ENCODE data around the gene PNLIP. TPM values are rescaled to one million over a fixed set of nuclear protein-coding genes. Genes with fewer than 3 reads are reported as not detected.

Gene PNLIP
- total RNA-seq, 1 donor from 2014 or later: not detected

GRCh38 chr10:116522803-116523381 lies 22.8 kb upstream of the PNLIP start:
- TF ChIP-seq, protein P1, sequence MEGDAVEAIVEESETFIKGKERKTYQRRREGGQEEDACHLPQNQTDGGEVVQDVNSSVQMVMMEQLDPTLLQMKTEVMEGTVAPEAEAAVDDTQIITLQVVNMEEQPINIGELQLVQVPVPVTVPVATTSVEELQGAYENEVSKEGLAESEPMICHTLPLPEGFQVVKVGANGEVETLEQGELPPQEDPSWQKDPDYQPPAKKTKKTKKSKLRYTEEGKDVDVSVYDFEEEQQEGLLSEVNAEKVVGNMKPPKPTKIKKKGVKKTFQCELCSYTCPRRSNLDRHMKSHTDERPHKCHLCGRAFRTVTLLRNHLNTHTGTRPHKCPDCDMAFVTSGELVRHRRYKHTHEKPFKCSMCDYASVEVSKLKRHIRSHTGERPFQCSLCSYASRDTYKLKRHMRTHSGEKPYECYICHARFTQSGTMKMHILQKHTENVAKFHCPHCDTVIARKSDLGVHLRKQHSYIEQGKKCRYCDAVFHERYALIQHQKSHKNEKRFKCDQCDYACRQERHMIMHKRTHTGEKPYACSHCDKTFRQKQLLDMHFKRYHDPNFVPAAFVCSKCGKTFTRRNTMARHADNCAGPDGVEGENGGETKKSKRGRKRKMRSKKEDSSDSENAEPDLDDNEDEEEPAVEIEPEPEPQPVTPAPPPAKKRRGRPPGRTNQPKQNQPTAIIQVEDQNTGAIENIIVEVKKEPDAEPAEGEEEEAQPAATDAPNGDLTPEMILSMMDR (IDR thresholded peaks at IDR 0.05; ENCODE audit: partially characterized antibody, unreplicated experiment): no peak
- Mint-ChIP-seq H3K27me3 (ENCODE audit: unreplicated experiment) (no peaks in the 10 kb centered on the region), H3K27ac (ENCODE audit: unreplicated experiment) (no peak overlapping the region), H3K4me1 (ENCODE audit: low read depth, unreplicated experiment) (no peaks in the 10 kb centered on the region), H3K9me3 (ENCODE audit: unreplicated experiment) (no peaks in the 10 kb centered on the region), H3K36me3 (ENCODE audit: unreplicated experiment) (no peaks in the 10 kb centered on the region), H3K4me3 (ENCODE audit: unreplicated experiment) (no peak overlapping the region)
- DNase-seq: no peak

- TF ChIP-seq, protein P1 (IDR thresholded peaks at IDR 0.05; ENCODE audit: partially characterized antibody, unreplicated experiment): no peak
- Mint-ChIP-seq H3K9me3 (ENCODE audit: unreplicated experiment) (no peaks in the 10 kb centered on the region), H3K4me1 (ENCODE audit: low read depth, unreplicated experiment) (no peaks in the 10 kb centered on the region), H3K4me3 (ENCODE audit: unreplicated experiment) (no peak overlapping the region), H3K36me3 (ENCODE audit: unreplicated experiment) (no peaks in the 10 kb centered on the region), H3K27ac (ENCODE audit: unreplicated experiment) (no peak overlapping the region), H3K27me3 (ENCODE audit: unreplicated experiment) (no peaks in the 10 kb centered on the region)
- no peak for DNase-seq
Observed at GRCh38 chr10:116524736-116525135, 21.0 kb upstream of the PNLIP start.

DNA sequence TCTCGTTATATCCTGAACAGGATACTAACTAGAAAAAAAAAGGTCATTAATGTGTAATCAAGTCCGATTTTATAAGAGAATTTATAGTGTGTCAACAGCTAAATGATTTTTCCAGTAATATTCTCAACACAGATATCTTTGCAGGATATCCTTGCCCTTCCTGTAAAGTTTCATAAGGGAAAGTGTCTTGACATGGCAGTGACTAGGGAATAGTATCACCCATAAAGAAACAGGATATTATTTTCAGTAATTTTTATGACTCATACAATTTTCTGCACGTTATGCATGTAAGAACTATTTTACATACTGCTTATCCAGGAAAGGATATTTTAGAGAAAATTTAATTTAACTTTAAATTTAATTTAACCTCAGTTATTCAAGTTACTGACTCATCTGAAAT lies 19.5 kb upstream of the PNLIP start:
- TF ChIP-seq, protein P1 (IDR thresholded peaks at IDR 0.05; ENCODE audit: partially characterized antibody, unreplicated experiment): no peak
- no peak overlapping the region for H3K27ac Mint-ChIP-seq (ENCODE audit: unreplicated experiment)
- DNase-seq: no peak
- peaks cover 2% of the 10 kb centered on the region for H3K27me3 Mint-ChIP-seq (ENCODE audit: unreplicated experiment)
- no peaks in the 10 kb centered on the region for H3K4me1 Mint-ChIP-seq (ENCODE audit: low read depth, unreplicated experiment)
- no peak overlapping the region for H3K4me3 Mint-ChIP-seq (ENCODE audit: unreplicated experiment)
- no peaks in the 10 kb centered on the region for H3K36me3 Mint-ChIP-seq (ENCODE audit: unreplicated experiment)
- no peaks in the 10 kb centered on the region for H3K9me3 Mint-ChIP-seq (ENCODE audit: unreplicated experiment)

GRCh38 chr10:116536810-116537209 lies 8.9 kb upstream of the PNLIP start:
- H3K27ac Mint-ChIP-seq (ENCODE audit: unreplicated experiment): no peak overlapping the region
- H3K36me3 Mint-ChIP-seq (ENCODE audit: unreplicated experiment): peaks cover 11% of the 10 kb centered on the region
- peaks cover 2% of the 10 kb centered on the region for H3K27me3 Mint-ChIP-seq (ENCODE audit: unreplicated experiment)
- peaks cover 4% of the 10 kb centered on the region for H3K9me3 Mint-ChIP-seq (ENCODE audit: unreplicated experiment)
- H3K4me3 Mint-ChIP-seq (ENCODE audit: unreplicated experiment): no peak overlapping the region
- no peaks in the 10 kb centered on the region for H3K4me1 Mint-ChIP-seq (ENCODE audit: low read depth, unreplicated experiment)
- TF ChIP-seq, protein P1 (IDR thresholded peaks at IDR 0.05; ENCODE audit: partially characterized antibody, unreplicated experiment): no peak
- DNase-seq: no peak

DNA sequence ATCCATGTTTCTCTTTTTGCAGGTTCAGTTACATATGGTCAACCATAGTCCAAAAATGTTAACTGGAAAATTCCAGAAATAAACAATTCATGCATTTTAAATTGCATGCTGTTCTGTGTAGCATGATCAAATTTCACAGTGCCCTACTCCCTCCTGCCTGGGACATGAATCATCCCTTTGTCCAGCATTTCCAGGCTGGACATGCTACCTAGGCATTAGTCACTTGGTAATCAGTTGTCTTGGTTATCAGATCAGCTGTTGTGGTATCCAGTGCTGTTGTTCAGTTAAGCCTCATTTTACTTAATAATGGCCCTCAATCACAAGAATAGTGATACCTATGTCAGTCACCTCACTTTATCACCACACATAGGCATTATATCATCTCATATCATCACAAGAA lies 7.3 kb upstream of the PNLIP start:
- H3K4me1 Mint-ChIP-seq (ENCODE audit: low read depth, unreplicated experiment): no peaks in the 10 kb centered on the region
- peaks cover 2% of the 10 kb centered on the region for H3K27me3 Mint-ChIP-seq (ENCODE audit: unreplicated experiment)
- no peak overlapping the region for H3K4me3 Mint-ChIP-seq (ENCODE audit: unreplicated experiment)
- TF ChIP-seq, protein P1 (IDR thresholded peaks at IDR 0.05; ENCODE audit: partially characterized antibody, unreplicated experiment): no peak
- H3K27ac Mint-ChIP-seq (ENCODE audit: unreplicated experiment): no peak overlapping the region
- DNase-seq: no peak
- H3K9me3 Mint-ChIP-seq (ENCODE audit: unreplicated experiment): peaks cover 2% of the 10 kb centered on the region
- peaks cover 11% of the 10 kb centered on the region for H3K36me3 Mint-ChIP-seq (ENCODE audit: unreplicated experiment)

Data from glutamatergic neuron (in vitro differentiated cells).